ENCODE results near the gene OR6K3.

GRCh38 chr1:158675563-158676323 is 44.8 kb downstream of the OR6K3 start:
- TF ChIP-seq, protein P1, sequence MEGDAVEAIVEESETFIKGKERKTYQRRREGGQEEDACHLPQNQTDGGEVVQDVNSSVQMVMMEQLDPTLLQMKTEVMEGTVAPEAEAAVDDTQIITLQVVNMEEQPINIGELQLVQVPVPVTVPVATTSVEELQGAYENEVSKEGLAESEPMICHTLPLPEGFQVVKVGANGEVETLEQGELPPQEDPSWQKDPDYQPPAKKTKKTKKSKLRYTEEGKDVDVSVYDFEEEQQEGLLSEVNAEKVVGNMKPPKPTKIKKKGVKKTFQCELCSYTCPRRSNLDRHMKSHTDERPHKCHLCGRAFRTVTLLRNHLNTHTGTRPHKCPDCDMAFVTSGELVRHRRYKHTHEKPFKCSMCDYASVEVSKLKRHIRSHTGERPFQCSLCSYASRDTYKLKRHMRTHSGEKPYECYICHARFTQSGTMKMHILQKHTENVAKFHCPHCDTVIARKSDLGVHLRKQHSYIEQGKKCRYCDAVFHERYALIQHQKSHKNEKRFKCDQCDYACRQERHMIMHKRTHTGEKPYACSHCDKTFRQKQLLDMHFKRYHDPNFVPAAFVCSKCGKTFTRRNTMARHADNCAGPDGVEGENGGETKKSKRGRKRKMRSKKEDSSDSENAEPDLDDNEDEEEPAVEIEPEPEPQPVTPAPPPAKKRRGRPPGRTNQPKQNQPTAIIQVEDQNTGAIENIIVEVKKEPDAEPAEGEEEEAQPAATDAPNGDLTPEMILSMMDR (IDR thresholded peaks at IDR 0.05 in 8 of 11, conservative IDR thresholded peaks at IDR 0.05 in 3 of 11), result no peak
- TF ChIP-seq POLR2A (IDR thresholded peaks at IDR 0.05), result no peak
- no peak for TF ChIP-seq POLR2AphosphoS5 (IDR thresholded peaks at IDR 0.05)
